NT2/D1 (cell line): ENCODE data around the gene SPATA21.

ENCODE experiments used
- SUZ12 ChIP-seq: IDR thresholded peaks from 2 replicates; pipeline ENCODE4 v1.6.1; 2011; ENCODE audit not compliant: insufficient read length, insufficient read depth; ENCODE audit errors: extremely low read depth
- YY1 ChIP-seq: IDR thresholded peaks from 2 replicates; pipeline ENCODE4 v1.6.1; 2011; ENCODE audit not compliant: insufficient read length, insufficient read depth

GRCh38 chr1:16484931-16485330, 47.7 kb upstream of the SPATA21 start:
- no peak for TF ChIP-seq YY1
- no peak for TF ChIP-seq SUZ12
